ENCODE results near the gene ARG2.

ARG2 gene

GRCh38 chr14:67579636-67580035 lies 40.1 kb upstream of the ARG2 start:
- Histone ChIP-seq H3K27me3 (ENCODE audit: control insufficient read depth, insufficient read depth, low read length) (no peaks in the 10 kb centered on the region), H3K9me3 (ENCODE audit: control insufficient read depth, low read length) (no peaks in the 10 kb centered on the region), H3K27ac (no peak overlapping the region), H3K4me3 (ENCODE audit: low read depth, low read length) (no peak overlapping the region), H3K79me2 (no peaks in the 10 kb centered on the region), H3K4me1 (no peaks in the 10 kb centered on the region), H2AFZ (no peak overlapping the region), H3K4me2 (ENCODE audit: low read length) (no peak overlapping the region), H3K9ac (no peak overlapping the region), H3K36me3 (ENCODE audit: control insufficient read depth, insufficient read depth, low read length) (no peaks in the 10 kb centered on the region)
- TF ChIP-seq, protein P1, sequence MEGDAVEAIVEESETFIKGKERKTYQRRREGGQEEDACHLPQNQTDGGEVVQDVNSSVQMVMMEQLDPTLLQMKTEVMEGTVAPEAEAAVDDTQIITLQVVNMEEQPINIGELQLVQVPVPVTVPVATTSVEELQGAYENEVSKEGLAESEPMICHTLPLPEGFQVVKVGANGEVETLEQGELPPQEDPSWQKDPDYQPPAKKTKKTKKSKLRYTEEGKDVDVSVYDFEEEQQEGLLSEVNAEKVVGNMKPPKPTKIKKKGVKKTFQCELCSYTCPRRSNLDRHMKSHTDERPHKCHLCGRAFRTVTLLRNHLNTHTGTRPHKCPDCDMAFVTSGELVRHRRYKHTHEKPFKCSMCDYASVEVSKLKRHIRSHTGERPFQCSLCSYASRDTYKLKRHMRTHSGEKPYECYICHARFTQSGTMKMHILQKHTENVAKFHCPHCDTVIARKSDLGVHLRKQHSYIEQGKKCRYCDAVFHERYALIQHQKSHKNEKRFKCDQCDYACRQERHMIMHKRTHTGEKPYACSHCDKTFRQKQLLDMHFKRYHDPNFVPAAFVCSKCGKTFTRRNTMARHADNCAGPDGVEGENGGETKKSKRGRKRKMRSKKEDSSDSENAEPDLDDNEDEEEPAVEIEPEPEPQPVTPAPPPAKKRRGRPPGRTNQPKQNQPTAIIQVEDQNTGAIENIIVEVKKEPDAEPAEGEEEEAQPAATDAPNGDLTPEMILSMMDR (IDR thresholded peaks at IDR 0.05), result no peak

DNA sequence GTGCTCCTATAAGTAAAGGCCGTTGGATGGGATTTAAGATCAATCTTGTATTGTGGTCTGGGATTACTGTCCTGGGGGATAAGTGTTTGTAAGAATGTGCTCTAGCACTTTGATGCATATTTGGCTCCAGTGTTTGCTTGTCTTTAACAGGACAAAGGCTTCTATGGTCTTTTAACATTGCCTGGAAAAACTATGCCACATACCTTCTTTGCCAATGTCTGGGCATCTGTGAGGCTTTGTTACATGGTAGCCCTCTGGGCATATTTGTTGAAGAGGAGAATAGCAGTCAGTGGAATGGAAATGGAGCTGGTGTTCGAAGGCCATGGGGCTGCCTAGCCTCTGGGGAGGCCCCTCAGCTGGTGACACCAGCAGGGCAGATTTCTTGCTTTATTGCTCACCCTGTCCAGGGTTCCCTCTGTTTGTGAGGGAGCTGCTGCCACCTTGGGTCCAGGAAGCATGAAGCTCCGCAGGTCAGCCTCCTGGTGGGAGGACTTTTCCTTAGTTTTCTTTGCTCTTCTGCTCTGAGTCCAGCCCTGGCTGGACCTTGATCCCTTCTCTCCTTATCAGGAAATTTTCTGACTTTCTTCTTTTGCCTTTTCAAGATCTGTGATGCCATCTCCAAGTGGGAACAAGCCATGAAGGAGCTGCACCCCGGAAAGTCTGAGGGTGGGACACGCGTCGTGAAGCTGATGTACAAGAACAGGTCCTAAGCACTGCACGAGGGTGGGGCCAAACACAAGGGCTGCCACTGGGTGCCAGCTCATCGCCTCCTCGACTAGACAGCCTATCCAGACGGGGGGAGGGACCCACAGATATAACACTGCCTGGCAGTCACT lies 39.2 kb upstream of the ARG2 start:
- H3K79me2 ChIP-seq, result no peaks in the 10 kb centered on the region
- H3K36me3 ChIP-seq (ENCODE audit: control insufficient read depth, insufficient read depth, low read length), result no peaks in the 10 kb centered on the region
- H2AFZ ChIP-seq, result no peak overlapping the region

GRCh38 chr14:67581643-67582042 lies 38.1 kb upstream of the ARG2 start:
- TF ChIP-seq, protein P1 (IDR thresholded peaks at IDR 0.05), result no peak
- Histone ChIP-seq H3K27me3 (ENCODE audit: control insufficient read depth, insufficient read depth, low read length) (no peaks in the 10 kb centered on the region), H3K36me3 (ENCODE audit: control insufficient read depth, insufficient read depth, low read length) (no peaks in the 10 kb centered on the region), H3K9me3 (ENCODE audit: control insufficient read depth, low read length) (no peaks in the 10 kb centered on the region), H3K27ac (no peak overlapping the region), H3K9ac (no peak overlapping the region), H3K4me3 (ENCODE audit: low read depth, low read length) (no peak overlapping the region), H2AFZ (no peak overlapping the region), H3K4me1 (no peaks in the 10 kb centered on the region), H3K79me2 (no peaks in the 10 kb centered on the region), H3K4me2 (ENCODE audit: low read length) (no peak overlapping the region)

More for the DNA sequence above, 39.2 kb upstream of the ARG2 start:
- no peak overlapping the region for H3K4me3 ChIP-seq (ENCODE audit: low read depth, low read length)
- no peaks in the 10 kb centered on the region for H3K4me1 ChIP-seq
- TF ChIP-seq, protein P1 (IDR thresholded peaks at IDR 0.05), result no peak
- no peaks in the 10 kb centered on the region for H3K9me3 ChIP-seq (ENCODE audit: control insufficient read depth, low read length)
- H3K27ac ChIP-seq, result no peak overlapping the region
- H3K4me2 ChIP-seq (ENCODE audit: low read length), result no peak overlapping the region
- no peak overlapping the region for H3K9ac ChIP-seq
- no peaks in the 10 kb centered on the region for H3K27me3 ChIP-seq (ENCODE audit: control insufficient read depth, insufficient read depth, low read length)

- H3K4me2 ChIP-seq (ENCODE audit: low read length), result no peak overlapping the region
- H2AFZ ChIP-seq, result no peak overlapping the region
- H3K27ac ChIP-seq, result no peak overlapping the region
- H3K27me3 ChIP-seq (ENCODE audit: control insufficient read depth, insufficient read depth, low read length), result no peaks in the 10 kb centered on the region
- no peaks in the 10 kb centered on the region for H3K4me1 ChIP-seq
- no peaks in the 10 kb centered on the region for H3K79me2 ChIP-seq
- H3K4me3 ChIP-seq (ENCODE audit: low read depth, low read length), result no peak overlapping the region
- TF ChIP-seq, protein P1 (IDR thresholded peaks at IDR 0.05), result no peak
- no peaks in the 10 kb centered on the region for H3K36me3 ChIP-seq (ENCODE audit: control insufficient read depth, insufficient read depth, low read length)
- no peaks in the 10 kb centered on the region for H3K9me3 ChIP-seq (ENCODE audit: control insufficient read depth, low read length)
- no peak overlapping the region for H3K9ac ChIP-seq
Measured at GRCh38 chr14:67582061-67582460, 37.7 kb upstream of the ARG2 start.
